GM19328 (cell line): ENCODE results near the gene MTMR6.

ENCODE experiments used
- ATAC-seq: cut with Tn5 transposase; IDR thresholded peaks from one replicate; pipeline ENCODE4 v1.9.1; 2021; ENCODE audit warnings: mild to moderate bottlenecking, moderate library complexity; ENCODE audit not compliant: unreplicated experiment

MTMR6 gene

GRCh38 chr13:25217023-25217885 lies 70.0 kb downstream of the MTMR6 start:
- ATAC-seq, result no peak

GRCh38 chr13:25215253-25215575 lies 72.1 kb downstream of the MTMR6 start:
- ATAC-seq, result no peak

GRCh38 chr13:25214491-25215252 lies 72.6 kb downstream of the MTMR6 start:
- no peak for ATAC-seq

GRCh38 chr13:25213715-25214114 lies 73.6 kb downstream of the MTMR6 start:
- no peak for ATAC-seq

DNA sequence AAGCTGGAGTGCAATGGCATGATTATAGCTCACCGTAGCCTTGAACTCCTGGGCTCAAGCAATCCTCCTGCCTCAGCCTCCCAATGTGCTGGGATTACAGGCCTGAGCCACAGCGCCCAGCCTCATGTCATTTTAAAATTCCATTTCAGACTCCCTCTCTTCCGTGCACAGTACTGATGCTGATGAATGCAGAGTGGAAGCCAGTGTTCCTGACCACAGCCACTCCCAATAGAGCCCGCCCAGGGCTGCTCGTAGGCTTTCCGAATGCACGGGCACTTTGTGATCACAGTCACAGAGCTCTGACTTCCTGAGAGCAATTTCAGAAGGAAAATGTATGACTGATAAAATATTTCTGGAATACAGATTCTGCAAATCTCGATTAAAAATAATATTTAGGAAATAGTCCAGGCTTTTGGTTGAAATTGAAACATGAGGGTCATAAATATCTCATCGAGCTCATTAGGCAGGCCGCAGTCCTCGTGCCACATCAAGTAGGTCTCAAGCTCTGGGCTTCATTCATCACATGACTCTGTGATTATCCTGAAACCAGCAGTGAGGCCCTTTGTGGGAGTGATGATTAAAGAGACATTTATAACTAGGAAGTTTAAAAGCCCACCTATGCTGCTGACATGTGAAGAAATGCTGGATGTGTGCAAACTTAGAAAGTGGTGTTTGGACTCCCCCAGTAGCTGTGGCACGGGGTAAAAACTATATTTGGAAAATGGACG lies 76.3 kb downstream of the MTMR6 start:
- ATAC-seq, result no peak

GRCh38 chr13:25207291-25207810 lies 79.9 kb downstream of the MTMR6 start:
- no peak for ATAC-seq

DNA sequence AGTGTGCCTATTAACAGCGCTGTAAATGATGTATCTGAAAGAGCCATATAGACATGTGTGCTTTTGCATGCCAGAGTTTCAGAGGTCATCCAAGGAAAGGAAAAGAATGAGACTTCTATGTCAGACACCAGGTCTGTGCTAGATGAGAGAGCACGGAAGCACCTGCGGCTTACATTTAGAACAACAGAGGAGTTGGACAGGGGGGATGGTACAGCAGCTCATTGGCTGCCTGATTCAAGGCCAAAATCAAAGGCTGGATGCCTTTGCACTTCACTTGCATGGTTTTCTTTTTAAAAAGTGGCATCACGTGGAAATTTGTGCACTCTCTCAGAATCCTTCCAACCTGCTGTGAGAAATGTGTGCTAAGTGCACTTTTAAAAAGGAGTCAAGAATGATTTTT lies 82.4 kb downstream of the MTMR6 start:
- ATAC-seq, result no peak

GRCh38 chr13:25203127-25203740 lies 84.1 kb downstream of the MTMR6 start:
- ATAC-seq, result no peak

DNA sequence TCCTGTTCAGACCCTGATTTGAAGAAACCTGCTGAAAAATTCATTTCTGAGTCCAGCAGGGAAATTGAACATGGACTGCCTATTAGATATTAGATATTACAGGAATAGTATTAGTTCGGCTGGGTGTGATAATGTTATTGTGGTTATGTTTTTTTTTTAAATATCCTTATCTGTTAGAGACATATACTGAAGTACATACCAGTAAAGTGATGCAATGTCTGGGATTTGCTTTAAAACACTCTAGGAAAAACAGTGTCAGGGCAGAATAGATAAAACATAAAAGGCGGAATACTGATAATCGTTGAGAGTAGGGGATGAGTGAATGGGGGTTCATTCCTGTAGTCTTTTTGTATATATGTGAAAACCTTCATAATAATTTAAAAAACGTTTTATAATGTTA lies 86.5 kb downstream of the MTMR6 start:
- no peak for ATAC-seq

DNA sequence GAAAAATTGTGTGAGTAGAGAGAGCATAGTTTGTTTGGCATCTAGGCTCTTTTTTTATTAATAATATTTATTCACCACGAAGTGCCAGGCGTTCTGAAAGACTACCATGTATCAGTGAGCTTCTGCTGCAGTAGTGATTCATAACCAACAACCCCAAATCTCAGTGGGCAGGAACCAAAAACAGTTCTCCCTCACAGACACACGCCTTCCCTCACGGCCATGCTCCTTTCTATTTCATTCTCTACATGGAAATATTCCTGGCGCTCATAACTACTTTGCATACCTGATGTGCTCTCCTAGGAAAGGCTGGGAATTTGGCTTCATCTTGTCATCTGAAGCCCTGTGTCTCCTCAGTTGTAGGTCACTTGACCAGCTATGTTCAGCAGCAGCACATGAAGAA lies 88.6 kb downstream of the MTMR6 start:
- no peak for ATAC-seq

DNA sequence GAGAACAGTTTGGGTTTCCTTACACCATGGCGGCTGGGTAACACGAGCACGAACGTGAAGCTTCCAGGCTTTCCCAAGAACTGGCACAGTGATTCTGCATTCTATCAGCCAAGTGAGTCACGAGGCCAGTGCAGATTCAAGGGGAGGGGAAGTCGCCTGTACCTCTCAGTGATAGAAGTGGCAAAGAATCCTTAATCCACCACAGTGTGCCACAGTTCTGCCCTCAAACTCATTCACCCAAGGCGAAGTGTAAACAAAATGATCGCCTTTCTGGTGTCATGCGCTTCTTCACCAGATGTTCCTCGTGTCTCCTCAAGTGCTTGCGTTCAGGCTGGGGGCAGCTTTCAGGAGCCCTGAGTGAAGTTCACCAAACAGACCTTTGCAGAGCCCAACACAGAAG lies 90.3 kb downstream of the MTMR6 start:
- ATAC-seq, result no peak
